Muscle layer of colon (tissue), 2 donors: ENCODE measurements around the gene OLFM1.
"Not testable (repeated sequence)": the region's sequence is repeated elsewhere in the genome, so short reads cannot be mapped to it uniquely, and the experiment has no call there.

Experiments
- H3K27ac ChIP-seq: one replicate; pipeline ENCODE4 v1.7.0; 2013; ENCODE audit warnings: low read depth, mild to moderate bottlenecking, low read length, moderate library complexity
- H3K27me3 ChIP-seq, 2 donors: one replicate each; pipeline ENCODE4 v1.7.0; 2013; ENCODE audit warnings: low read length in 2 of 2, mild to moderate bottlenecking in 2 of 2; ENCODE audit not compliant: insufficient read depth in 2 of 2, control insufficient read depth in 1 of 2
- H3K36me3 ChIP-seq: one replicate; pipeline ENCODE4 v1.7.0; 2013; ENCODE audit warnings: mild to moderate bottlenecking, low read length; ENCODE audit not compliant: insufficient read depth
- H3K4me1 ChIP-seq: one replicate; pipeline ENCODE4 v1.7.0; 2013; ENCODE audit warnings: mild to moderate bottlenecking, low read length; ENCODE audit not compliant: insufficient read depth
- H3K4me3 ChIP-seq, 2 donors: one replicate each; pipeline ENCODE4 v1.7.0; 2013; ENCODE audit warnings: low read length in 2 of 2, low read depth in 1 of 2, mild to moderate bottlenecking in 1 of 2, moderate library complexity in 1 of 2
- H3K9ac ChIP-seq: one replicate; pipeline ENCODE4 v1.7.0; 2013; ENCODE audit warnings: low read length
- H3K9me3 ChIP-seq: one replicate; pipeline ENCODE4 v1.7.0; 2013; ENCODE audit warnings: mild to moderate bottlenecking, low read length
- donor health status: abdominal sarcoma.
- donor health status: Adenocarcinoma of cecum.

OLFM1 gene

GRCh38 chr9:135105938-135106491 lies 18.5 kb downstream of the OLFM1 start:
- Histone ChIP-seq H3K27ac (no peak overlapping the region), H3K27me3 (peaks cover 0 to 23% of the 10 kb centered on the region in 2 donors), H3K9me3 (no peaks in the 10 kb centered on the region), H3K4me1 (peaks cover 13% of the 10 kb centered on the region), H3K4me3 (no peak overlapping the region), H3K9ac (no peak overlapping the region), H3K36me3 (no peaks in the 10 kb centered on the region)

GRCh38 chr9:135106551-135107270 lies 19.2 kb downstream of the OLFM1 start:
- Histone ChIP-seq H3K9ac (no peak overlapping the region), H3K27ac (no peak overlapping the region), H3K4me1 (peaks cover 13% of the 10 kb centered on the region), H3K27me3 (peaks cover 0 to 23% of the 10 kb centered on the region in 2 donors), H3K9me3 (no peaks in the 10 kb centered on the region), H3K36me3 (no peaks in the 10 kb centered on the region), H3K4me3 (no peak overlapping the region)

GRCh38 chr9:135107581-135108235 lies 20.2 kb downstream of the OLFM1 start:
- Histone ChIP-seq H3K4me3 (no peak overlapping the region), H3K9ac (no peak overlapping the region), H3K27ac (no peak overlapping the region), H3K36me3 (no peaks in the 10 kb centered on the region), H3K27me3 (peaks cover 0 to 23% of the 10 kb centered on the region in 2 donors), H3K4me1 (peaks cover 12% of the 10 kb centered on the region), H3K9me3 (no peaks in the 10 kb centered on the region)

- Histone ChIP-seq H3K36me3 (no peaks in the 10 kb centered on the region), H3K9ac (no peak overlapping the region), H3K4me1 (no peaks in the 10 kb centered on the region), H3K4me3 (no peak overlapping the region), H3K9me3 (no peaks in the 10 kb centered on the region), H3K27me3 (peaks cover 0 to 23% of the 10 kb centered on the region in 2 donors), H3K27ac (no peak overlapping the region)
These were observed 21.5 kb downstream of the OLFM1 start for GRCh38 chr9:135108831-135109510.

GRCh38 chr9:135109650-135110049 lies 22.2 kb downstream of the OLFM1 start:
- Histone ChIP-seq H3K9me3 (no peaks in the 10 kb centered on the region), H3K27ac (no peak overlapping the region), H3K27me3 (peaks cover 0 to 23% of the 10 kb centered on the region in 2 donors), H3K9ac (no peak overlapping the region), H3K36me3 (no peaks in the 10 kb centered on the region), H3K4me1 (no peaks in the 10 kb centered on the region), H3K4me3 (no peak overlapping the region)

- H3K27me3 ChIP-seq = peaks cover 0 to 23% of the 10 kb centered on the region in 2 donors
These were observed 22.9 kb downstream of the OLFM1 start for GRCh38 chr9:135110416-135110815.

GRCh38 chr9:135111600-135111999 lies 24.1 kb downstream of the OLFM1 start:
- not testable (repeated sequence) for H3K4me3 ChIP-seq, H3K4me1 ChIP-seq, H3K9ac ChIP-seq, H3K27ac ChIP-seq, H3K36me3 ChIP-seq, H3K9me3 ChIP-seq
- peaks cover 0 to 14% of the 10 kb centered on the region in 2 donors for H3K27me3 ChIP-seq

More at GRCh38 chr9:135110416-135110815, 22.9 kb downstream of the OLFM1 start:
- Histone ChIP-seq H3K4me3 (no peak overlapping the region), H3K9ac (no peak overlapping the region), H3K9me3 (no peaks in the 10 kb centered on the region), H3K27ac (no peak overlapping the region), H3K36me3 (no peaks in the 10 kb centered on the region), H3K4me1 (no peaks in the 10 kb centered on the region)

GRCh38 chr9:135116371-135116770 lies 28.9 kb downstream of the OLFM1 start:
- Histone ChIP-seq H3K27ac (no peak overlapping the region), H3K36me3 (no peaks in the 10 kb centered on the region), H3K4me3 (no peak overlapping the region), H3K27me3 (no peaks in the 10 kb centered on the region), H3K9ac (no peak overlapping the region), H3K4me1 (no peaks in the 10 kb centered on the region), H3K9me3 (no peaks in the 10 kb centered on the region)

GRCh38 chr9:135116881-135117280 lies 29.4 kb downstream of the OLFM1 start:
- H3K9ac ChIP-seq = no peak overlapping the region
- H3K36me3 ChIP-seq = no peaks in the 10 kb centered on the region
- H3K4me1 ChIP-seq = no peaks in the 10 kb centered on the region
- no peaks in the 10 kb centered on the region for H3K27me3 ChIP-seq
- no peak overlapping the region for H3K27ac ChIP-seq
- H3K4me3 ChIP-seq = no peak overlapping the region
- H3K9me3 ChIP-seq = no peaks in the 10 kb centered on the region

- Histone ChIP-seq H3K4me3 (no peak overlapping the region), H3K4me1 (no peaks in the 10 kb centered on the region), H3K9me3 (no peaks in the 10 kb centered on the region), H3K27me3 (no peaks in the 10 kb centered on the region), H3K9ac (no peak overlapping the region), H3K27ac (no peak overlapping the region), H3K36me3 (no peaks in the 10 kb centered on the region)
These were observed 29.8 kb downstream of the OLFM1 start for GRCh38 chr9:135117281-135117680.

GRCh38 chr9:135119496-135120064 lies 32.1 kb downstream of the OLFM1 start:
- Histone ChIP-seq H3K4me1 (no peaks in the 10 kb centered on the region), H3K4me3 (no peak overlapping the region), H3K27ac (no peak overlapping the region), H3K9ac (no peak overlapping the region), H3K36me3 (no peaks in the 10 kb centered on the region), H3K27me3 (no peaks in the 10 kb centered on the region), H3K9me3 (no peaks in the 10 kb centered on the region)
